ENCODE measurements around the gene FIBP.

DNA sequence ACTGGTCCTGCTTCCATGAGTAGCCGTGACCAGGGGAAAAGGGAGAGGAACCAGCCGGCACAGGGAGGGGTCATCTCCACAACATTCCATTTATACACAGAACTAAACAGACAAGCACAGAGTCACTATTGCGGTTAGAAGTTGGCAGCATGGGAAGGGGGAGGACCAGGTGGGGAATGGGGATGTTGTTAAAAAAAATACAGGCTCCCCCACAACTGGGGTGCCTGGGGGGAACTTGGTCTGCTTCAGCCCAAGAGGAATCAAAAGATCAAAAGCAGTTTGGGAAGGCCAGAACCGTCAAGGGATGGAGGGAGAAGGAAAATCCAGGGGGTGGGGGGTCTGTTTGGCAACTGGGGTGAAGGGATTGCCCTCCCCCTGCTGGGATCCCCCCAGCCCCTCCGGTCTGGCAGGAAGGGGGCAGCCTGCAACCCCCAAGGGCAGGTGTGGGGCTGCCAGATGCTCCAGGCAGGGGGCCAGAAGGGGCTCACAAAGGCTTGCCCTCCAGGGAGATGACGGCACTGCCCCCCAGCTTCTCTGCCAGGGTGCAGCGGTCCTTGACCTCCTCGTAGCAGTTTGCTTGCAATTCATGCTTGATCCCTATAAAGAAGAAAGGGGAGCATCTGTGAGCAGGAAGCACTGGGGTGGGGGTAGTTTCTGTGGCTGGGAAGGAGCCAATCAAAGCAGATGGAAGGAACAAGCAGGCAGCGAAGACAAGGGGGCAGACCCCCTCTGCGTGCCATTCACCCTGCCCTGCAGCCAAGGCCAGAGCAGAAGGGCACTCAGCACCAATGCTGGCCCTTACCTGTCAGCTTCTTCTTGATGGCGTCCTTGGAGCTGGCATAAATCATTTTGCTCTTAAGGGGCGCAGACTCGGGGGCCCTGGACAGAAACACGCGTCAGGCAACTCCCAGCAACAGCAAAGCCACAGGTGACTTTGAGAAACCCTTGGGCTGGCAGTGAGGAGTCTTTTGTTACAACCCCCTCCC is 33.1 kb downstream of the FIBP start:
- no peak for TF ChIP-seq CTCF (IDR thresholded peaks at IDR 0.05)
- TF ChIP-seq POLR2A (IDR thresholded peaks at IDR 0.05): no peak
- TF ChIP-seq EP300 (IDR thresholded peaks at IDR 0.05): no peak

Data from ovary (tissue), 3 donors.